T follicular helper cell (primary cell): ENCODE measurements around the gene LAMB4.

Experiments
- DNase-seq: peaks from one replicate; pipeline ENCODE4 v3.0.0-alpha.2; 2020; ENCODE audit warnings: low read depth

LAMB4 gene

DNA sequence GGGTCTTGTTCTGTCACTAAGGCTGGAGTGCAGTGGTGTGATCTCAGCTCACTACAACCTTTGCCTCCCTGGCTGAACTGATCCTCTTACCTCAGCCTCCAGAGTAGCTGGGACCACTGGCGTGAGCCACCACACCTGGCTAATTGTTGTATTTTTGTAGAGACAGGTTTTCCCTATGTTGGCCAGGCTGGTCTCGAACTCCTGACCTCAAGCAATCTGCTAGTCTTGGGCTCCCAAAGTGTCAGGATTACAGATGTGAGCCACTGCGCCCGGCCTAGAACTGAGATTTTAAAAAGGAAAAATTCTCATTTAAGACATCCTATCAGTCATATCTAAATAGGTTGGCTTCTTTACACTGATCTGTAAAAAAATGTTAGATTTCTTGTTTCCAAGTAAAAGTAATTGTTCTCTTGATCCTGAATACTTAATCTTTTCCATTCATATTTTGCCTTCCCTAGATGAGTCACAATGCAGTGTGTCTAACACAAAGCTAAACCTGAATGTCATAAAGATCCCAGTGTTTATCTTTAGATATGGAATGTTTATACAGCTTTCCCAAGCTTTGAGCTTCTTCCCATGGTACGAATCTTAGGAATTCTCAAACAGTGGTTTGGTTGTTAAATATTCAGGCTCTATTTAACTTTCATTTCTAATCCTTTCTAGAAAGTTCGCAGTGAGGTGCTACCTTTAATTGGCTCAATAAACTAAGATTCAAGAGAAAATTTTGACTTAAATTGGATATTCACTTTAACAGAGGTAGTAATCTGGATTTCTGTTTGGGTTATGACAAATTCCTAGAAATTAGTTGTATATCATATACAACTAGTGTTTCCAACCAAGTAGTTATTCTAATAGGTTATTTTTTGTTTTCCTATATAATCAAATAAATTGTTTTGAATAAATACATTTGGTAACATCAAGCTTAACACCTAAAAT lies 115.1 kb downstream of the LAMB4 start:
- no peak for DNase-seq

DNA sequence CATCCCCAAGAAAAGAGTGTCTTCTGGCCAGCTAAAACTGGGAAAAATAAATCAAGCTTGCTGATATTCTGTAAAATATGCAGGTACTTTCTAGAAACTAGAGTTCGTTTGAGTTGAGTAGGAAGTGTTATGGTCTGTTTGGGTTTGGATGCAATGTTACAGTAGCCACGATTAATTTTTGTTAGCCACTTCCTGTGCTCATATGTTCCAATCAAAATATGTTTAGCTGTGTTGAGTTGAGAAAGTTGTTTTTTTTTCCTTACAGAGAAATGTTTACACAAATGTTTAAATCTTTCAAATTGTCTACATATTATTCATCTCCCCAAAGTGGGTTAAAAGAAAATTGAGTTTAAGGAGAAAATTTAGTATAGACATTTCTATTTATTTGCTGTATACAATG lies 115.9 kb downstream of the LAMB4 start:
- no peak for DNase-seq

DNA sequence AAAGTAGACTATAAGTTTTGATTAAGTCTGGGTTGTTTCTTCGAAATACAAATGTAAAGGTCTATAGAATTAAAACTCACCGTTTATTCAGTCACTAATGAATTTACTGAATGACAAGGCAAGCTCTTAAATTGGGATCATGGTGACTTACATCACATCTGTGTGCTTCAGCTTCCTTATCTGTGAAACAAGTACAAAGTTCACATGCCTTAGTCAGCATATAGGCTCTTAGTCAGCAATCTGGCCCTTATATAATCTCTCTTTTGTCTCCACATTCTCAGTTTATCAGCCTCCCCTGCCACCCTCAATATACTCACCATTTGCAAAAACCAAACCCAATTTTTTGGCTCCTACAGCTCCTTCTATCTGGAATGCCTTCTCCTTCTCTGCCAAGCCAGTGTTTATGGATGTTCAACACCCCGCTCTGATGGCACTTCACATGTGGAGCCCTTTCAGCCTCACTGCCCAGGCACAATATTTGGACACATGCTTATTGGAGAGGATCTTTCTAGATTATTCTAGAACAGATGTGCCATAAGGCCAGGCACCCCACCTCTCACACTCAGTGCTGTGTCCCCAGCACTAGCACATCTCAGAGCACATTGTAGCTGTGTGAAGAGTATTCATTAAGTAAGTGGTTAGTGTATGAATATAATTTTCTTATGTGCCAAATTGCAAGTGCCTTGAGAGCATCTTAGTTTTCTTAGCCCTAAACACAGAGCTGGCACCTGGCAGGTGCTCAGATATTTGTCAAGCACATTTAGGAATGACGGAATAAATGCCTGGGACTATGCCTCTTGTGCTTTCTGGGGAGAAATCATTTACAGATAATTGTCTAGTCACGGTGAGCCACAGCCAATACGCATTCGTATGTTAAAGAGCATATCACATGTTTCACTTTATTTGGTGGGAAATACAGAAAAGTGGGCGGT lies 117.4 kb downstream of the LAMB4 start:
- DNase-seq = no peak

DNA sequence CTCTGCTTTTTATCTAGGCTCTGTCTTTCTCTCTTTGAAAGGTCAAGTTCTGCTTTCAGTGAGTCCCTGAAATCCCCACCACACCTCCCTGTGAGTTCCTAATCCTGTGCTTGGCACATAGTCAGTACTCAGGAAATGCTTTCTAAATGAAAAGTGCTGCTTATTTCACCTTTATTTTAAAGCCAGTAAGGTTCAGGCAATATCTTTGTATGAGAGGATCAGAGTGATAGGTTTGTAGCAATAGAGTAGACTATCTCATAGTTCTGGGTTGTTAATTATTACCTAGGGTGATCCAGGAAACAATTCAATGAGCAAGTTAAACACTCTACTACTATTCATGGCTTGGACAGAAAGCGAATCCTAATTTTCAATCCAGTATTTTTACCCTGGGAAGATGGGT lies 119.8 kb downstream of the LAMB4 start:
- no peak for DNase-seq

DNA sequence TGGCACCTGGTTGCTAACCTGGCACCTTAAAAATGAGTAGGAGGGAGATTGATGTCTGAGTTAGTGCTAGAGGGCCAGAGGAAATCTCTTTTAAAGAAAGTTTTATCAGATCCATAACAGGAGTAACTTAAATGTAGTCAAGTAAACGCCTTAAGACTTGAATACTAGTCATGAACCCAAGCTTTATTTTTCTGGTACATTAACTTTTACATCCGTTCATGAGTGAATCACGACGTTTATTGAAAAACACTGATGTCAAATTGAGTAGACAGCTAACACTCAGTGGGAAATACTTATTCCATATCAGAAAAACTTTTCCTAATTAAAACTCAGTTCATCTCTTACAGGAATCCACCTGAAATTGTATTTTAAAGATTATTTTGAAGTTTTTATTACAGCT lies 120.3 kb downstream of the LAMB4 start:
- DNase-seq = no peak

DNA sequence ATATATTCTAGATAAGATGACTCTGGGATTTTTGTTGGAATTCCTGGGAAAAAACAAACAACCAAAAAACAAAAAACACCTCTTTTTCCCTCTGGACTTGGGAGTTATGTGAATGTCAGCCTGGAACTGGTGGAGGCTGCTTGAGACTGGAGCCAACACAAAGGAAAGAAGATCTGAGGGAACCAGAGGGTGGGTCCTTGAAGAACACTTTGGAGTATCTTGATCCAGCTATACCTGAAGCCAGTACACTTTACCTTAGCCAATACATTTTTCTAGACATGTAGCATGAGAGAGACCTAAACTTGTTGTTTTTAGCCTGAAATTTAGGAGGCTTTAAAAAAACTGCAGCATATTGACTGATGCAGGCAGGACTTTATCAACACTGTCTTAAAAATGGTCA lies 121.3 kb downstream of the LAMB4 start:
- DNase-seq = no peak

DNA sequence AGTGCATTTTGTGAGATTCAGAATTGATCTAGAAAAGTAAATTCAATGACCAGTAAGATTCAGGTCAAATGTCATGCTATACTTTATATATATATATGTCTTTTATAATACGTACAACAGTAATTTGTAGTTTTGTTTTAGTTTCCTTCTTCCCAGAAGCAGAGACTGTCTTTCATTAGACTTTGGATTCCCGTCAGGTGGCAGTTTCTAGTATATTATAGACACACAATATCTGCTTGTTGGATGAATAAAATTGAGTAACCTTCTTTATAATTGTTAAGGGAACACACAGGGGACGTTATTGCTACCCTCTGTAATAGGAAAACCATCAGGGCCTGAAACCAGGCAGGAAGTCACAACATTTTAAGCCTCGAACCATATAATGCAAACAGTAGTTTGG lies 121.9 kb downstream of the LAMB4 start:
- no peak for DNase-seq

DNA sequence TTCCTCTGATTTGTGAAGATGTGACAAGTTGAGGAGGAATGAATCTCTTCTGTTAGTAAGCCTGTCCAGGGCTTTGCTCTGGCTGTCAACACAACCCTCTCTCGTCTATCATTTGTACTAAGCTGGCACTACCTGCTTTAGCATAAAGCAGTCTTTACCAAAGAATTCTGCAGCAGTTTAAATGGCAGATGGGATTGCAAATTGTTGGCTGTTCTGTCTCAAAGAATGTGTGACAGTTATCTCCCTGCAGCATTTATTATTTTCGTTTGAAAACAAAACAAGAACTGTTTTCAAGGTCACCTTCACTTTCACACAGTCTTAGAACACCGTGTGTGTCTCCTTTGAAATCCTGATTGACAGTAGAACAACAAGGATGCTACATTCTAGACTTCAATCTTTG lies 122.4 kb downstream of the LAMB4 start:
- DNase-seq = no peak

DNA sequence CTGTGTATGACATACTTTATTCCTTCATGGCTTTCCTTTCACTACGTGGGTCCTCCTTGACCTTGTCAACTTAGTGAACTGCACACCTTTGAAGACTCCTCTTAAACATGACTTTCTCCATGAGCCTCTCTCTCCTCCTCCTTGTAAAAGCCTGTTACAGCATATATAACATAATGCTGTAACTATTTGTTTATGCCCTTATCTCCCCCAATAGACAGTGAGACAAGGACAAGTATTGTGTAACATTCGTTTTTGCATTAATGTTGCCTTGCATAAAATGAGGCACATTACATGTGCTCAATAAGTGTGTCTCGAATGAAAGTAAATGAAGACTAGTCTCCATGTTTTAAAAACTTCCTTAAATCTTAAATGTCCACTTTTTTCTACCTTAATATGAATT lies 122.9 kb downstream of the LAMB4 start:
- DNase-seq = no peak

DNA sequence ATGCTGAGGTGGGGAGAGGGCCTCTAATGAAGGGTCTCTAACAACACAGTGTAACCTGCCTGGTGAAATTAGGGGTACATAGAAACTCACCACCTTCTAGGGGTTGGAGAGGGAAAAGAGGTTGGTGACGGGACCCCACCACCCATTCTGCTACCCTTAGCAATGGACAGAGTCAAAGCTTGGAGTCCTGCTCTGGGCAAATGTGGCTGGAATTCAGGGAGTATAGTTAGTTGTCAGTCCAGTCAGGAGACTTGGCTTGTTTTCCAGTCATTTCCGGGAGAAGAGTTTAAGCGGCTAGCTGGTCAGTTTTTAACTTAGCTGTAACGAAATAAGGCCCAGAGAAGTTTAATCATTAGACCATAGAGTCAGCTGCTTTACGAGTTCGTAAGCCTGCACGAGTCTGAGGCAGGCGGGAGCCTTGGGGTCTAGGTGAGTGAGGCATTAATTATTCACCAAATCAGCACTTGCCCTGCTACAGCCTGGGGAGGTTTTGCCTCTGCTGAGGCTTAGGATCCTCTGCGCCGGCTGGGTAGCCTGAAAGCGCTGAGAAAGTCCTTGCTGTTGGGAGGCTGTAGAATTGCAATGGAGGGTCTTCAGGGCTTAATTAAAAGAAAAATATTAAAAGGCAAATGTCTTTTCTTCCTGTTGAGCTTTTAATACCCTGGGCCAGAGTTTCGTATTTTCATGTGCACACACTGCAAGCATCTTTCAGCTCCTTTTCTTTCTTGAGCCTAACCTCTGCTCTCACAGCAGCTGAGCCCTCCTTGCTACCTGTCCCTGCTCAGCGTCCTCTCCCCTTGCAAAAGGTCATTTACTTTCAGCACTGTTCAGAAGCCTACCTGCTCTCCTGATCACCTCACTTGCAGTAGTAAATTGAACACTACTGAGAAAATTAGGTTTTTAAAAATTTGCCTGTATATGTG lies 125.7 kb downstream of the LAMB4 start:
- no peak for DNase-seq

DNA sequence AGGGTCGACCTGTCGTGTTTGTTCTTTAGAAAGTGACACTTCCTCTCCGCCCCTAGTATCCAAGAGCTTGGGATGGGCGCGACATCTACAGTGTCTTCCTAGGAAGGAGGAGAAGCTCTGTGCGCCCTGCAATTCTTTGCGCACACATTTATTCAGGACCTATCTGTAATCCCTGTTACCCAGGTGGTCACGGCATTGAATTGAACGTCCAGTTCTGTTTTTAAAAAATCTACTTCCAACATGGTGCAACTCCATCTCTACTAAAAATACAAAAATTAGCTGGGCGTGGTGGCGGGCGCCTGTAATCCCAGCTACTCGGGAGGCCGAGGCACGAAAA lies 126.6 kb downstream of the LAMB4 start:
- DNase-seq = no peak

DNA sequence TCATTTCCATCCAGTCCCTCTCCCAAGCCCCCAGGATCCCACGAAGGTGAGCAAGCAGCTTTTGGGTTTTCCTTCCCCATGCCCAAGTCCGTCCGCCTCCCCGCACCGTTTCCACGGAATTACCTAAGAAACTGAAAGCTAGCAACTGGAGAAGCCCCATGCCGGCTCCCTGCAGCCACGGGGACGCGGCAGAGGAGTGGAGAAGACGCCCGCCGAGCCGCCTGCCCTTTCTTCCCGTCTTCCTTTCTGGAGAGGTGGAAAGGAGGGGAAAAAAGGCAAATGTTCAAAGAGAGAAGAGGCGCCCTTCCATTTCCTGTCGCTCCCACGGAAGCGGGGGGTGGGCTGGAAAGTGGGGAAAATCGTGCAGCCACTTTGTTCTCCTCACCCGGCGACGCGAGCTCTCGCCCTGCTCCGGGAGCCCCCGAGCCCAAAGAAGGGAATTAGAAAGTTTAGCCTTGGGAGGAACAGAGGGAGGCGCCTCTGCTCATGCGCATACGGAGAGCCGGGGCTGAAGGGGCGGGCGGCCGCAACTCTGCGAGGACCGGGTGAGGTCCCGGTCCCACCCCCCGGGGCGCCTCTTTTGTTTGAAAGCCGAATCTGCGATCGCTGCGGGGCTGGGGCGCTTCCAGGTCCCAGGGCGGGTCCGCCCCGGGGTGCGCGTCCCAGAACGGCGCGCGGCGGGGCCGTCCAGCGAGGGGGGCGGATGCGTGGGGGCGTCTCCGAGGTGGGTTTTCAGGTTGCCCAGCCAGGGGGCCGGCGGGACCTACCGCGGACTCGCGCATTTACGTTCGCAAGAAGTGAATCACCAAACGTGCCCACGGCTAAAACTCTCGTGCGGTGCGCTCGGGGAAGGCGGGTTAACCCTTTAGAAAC lies 127.2 kb downstream of the LAMB4 start, which contains the start of gene LAMB1:
TSS of gene LAMB1 (minus strand) at position 436 of the 873 bp plus-strand sequence. CDS start at position 160, 276 bp downstream.
- DNase-seq = no peak

DNA sequence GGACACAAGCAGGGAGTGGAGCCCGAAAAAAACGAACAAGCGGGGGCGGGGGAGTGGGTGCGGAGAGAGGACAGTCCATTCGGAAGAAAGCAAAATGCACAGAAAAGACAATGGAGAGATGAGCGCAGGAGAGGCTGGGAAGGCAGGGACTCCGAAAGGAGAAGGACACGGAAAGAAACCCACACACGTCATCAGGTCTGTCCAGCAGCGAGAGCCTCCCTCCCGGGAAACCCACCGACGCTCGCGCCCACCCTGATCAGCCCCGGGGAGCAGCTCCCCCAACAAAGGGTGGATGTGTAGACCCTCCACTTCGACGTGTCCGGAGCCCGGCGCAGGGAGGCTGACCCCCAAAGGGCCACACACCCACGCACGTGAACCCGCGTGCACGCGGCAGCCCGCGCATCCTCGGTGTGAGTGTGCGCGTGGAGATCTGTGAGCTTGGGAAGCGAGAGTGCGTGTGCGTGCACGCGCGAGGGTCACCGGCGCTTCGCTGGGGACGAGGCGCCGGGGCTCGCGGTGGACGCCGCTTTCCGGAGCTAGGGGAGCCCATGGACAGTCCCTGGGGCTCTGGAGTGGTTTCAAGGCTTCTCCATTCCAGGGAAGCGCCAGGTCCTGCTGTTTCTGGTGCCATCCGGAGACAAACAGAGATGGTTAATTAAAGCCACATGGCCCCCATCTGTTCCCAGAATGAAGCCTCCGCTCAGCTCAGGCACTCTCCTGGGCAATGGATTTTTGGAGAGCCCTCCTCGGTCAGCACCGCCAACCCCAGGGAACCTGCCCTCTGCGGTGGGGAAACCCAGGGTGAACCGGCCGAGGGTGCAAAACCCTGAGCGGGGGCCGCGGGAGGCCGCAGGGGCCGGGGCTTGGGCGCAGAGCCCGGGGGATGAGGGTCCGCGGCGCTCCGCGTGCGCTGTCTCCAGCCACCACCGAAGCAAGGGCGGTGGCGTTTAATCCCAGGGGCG lies 128.1 kb downstream of the LAMB4 start:
- no peak for DNase-seq

DNA sequence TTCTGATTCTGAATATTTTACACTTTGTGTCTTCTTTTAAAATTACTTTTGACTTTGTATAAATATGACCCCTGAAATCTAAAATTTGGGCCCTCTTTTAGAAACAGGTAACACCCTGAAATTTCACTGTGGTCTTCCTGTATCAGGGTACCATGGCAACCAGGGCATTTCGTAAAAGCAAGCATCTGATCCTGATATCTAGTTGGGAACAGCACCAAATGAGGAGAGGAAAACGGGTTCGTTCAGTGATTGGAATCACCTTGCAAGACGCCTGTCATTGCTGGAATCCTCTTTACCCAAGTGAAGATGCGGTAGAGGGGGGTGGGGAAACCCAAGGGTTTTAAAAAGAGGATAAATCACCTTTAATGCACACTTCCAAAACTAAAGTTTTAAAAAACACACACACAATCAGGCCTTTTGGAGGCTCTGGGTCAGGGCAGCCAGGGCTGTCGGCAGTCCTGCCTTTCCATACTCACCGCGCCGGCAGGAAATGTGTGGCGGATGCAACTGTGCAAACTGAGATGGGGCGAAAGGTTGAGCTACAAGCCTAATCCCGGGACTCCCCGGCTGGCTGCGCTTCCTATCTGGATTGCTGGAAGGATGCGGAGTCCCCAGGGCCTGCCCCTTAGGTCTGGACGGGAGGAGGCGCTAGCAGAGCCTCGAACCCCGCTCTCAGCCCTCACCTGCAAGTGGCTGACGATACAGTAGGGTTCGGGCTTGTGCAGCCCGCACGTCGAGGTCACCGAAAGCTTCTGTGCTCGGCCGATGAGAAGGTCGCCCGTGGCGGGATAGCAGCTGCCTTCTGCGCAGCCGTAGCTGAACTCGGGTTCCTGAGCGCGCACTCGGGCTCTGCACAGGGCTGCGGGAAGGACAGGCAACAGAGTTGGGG lies 129.0 kb downstream of the LAMB4 start:
- no peak for DNase-seq

DNA sequence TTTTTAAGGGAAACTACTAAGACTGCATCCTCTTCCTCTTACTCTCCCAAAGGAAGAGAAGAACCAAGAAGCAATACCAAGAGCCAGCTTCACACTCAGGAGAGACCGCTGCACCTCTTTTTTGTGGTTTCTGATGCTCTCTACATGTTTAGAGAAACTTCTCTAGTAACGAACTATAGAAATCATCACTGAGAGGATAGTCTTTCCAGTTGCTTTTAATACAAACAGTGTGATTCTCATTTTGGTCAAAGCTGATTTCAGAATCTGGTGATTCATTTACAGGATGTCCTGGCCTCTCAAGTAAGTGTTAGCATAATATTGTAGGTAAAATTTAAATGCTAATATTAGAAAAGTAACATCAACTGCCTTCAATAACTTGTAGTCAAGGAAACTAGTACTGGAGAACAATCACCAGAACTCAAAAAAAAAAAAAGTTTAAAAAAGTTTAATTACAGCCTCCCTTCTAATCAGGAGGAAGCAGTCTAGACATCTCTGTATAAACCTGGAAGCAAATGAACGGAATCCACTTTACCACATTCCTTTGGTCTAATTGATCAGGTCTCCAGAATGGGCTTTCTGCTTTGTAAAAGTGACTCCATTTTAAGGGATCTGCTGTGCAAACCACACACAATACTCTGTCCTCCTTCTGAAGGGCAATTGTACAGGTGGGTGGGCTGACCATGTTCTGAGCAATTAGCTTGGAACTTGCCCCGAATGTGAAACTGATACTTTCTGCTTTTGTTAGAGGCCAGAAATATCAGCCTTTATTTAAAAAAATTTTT lies 130.2 kb downstream of the LAMB4 start:
- no peak for DNase-seq

DNA sequence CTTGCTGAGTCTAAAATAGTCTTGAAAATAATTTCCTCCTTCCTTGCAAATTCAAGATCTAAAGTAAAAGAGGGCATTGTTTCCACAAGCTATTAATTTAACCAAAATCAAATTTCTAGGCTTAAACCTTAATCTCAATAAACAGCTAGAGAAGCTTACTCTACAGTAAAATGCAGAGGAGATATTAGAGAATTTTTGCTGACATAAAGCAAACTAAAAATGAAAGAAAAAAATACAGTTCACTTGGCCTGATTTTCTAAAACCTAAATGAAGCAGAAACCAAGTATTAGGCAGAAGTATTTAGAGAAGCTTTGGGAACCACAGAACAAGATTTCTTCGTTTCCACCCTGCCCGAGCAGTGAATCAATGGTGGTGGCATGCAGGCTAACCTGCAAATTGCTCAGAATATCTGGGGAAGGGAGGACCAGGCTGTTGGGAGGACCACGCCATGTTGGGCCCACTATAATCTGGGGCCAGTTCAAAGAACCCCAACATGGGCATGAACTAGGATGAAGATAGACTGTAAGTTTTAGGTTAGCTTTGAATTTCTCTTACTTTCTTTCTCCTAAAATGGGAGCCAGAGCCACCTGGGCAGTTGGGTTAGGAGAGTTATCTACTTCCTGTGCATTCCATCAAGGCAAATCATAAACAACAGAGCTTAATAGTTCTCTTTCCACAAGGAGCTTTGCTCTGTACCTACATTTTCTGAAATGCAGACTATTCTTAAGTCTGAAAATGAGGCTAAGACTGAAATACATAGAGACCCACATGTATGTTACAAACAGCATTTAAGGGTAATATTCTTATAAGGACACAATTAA lies 131.3 kb downstream of the LAMB4 start:
- no peak for DNase-seq

DNA sequence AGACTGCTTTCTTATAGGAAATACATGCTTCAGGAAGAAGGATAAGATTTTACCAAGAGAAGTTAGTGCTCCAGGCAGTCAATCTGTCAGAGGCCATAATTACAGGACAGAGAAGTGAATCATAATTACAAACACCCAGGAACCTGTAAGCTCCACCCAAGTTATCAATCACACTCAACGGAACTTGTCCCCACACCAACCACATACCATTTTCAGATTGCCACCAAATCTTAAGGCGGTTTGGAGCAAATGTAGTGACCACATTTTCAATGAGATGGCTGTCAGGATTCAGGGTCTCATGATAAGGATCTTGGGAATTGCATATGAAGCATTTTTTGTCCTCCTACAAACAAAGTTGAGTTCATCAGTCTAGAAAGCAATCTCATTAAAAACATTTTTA lies 132.0 kb downstream of the LAMB4 start:
- no peak for DNase-seq
